Measurements from ENCODE around the gene SCNM1. TPM values are rescaled to one million over a fixed set of nuclear protein-coding genes. Genes with fewer than 3 reads are reported as not detected.

The SCNM1 gene
- total RNA-seq, 1 donor from 2014 or later = 82.4 TPM

DNA sequence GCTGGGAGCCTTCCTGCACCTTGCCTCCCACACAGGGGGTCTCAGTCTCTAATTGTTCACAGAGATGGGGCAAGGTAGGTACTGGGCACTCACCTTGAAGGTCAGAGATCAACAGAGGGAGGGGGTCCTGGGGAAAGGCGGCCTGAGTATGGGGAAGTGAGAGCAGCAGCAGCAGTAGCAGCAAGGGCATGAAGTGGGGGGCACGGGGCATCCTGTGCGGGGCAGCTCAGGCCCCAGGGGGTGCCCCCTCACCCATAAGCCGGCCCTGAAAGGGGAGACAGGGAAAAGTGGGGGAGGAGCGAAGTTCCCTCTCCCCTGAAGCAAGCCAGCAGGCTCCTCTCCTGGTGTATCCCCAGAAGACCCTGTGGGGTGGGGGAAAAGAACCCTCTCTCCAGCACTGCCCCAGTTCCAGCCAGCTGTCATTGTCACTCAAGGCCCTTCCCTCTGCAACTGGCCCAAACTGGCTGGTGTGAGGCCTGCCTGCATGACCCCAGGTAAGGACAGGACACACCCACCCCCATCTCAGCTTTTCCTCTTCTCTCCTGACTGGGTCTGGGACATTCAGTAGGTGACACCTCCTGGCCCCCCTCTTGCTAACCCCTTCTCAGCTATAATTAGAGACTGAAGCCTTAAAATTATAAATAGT lies 23.4 kb upstream of the SCNM1 start:
- peaks cover 10% of the 10 kb centered on the region for H3K4me1 Mint-ChIP-seq (ENCODE audit: low read depth)
- H3K27ac Mint-ChIP-seq = no peak overlapping the region
- peaks cover 12% of the 10 kb centered on the region for H3K27me3 Mint-ChIP-seq (ENCODE audit: low read depth)
- H3K36me3 Mint-ChIP-seq (ENCODE audit: low read depth) = no peaks in the 10 kb centered on the region
- no peak overlapping the region for H3K4me3 Mint-ChIP-seq (ENCODE audit: low read depth)
- no peaks in the 10 kb centered on the region for H3K9me3 Mint-ChIP-seq
- DNase-seq (ENCODE audit: low spot score) = no peak
- intact Hi-C loops (cut with micrococcal nuclease) = no loop called here

DNA sequence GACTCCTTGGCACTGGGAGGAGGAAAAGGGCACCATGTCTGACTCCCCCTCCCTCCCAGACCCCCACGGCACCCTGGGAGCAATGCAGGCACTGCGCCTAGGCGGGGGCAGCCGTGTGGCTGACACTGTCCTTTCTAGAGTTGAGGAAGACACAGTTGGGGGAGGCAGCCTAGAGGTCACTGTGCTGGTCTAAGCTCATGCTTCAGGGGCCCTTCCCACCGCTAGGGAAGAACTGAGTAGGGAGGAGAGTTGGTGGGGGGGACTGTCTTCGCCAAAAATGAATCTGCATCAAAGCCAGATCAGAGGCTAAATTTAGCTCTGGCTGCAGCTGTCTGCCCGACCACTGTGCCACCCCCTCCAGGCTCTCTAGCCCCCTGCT lies 22.9 kb upstream of the SCNM1 start:
- DNase-seq (ENCODE audit: low spot score) = no peak
- Mint-ChIP-seq H3K9me3 (no peaks in the 10 kb centered on the region), H3K4me3 (ENCODE audit: low read depth) (no peak overlapping the region), H3K36me3 (ENCODE audit: low read depth) (no peaks in the 10 kb centered on the region), H3K27ac (no peak overlapping the region), H3K27me3 (ENCODE audit: low read depth) (peaks cover 12% of the 10 kb centered on the region), H3K4me1 (ENCODE audit: low read depth) (peaks cover 10% of the 10 kb centered on the region)
- intact Hi-C loops (cut with micrococcal nuclease) = no loop called here

DNA sequence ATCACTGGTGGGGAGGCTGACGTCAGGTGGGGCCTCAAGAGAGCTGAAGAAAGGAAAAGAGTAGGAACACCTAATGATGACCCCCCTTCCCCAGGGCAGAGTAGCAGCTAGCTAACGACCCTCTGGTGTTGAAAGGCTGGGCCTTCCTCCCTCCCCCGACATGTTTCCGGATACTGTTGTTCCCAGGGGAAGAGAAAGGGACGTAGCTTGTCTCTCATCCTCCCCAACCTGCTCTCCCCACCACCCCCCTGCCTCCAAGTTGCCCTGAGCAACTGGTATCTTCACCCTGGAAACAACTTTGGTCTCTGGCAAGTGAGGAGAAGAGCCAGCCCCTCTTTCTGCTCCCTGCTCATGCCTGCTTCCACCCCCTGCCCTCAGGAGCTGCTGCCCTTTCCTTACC lies 22.0 kb upstream of the SCNM1 start:
- no peaks in the 10 kb centered on the region for H3K36me3 Mint-ChIP-seq (ENCODE audit: low read depth)
- intact Hi-C loops (cut with micrococcal nuclease) = no loop called here
- peaks cover 15% of the 10 kb centered on the region for H3K27me3 Mint-ChIP-seq (ENCODE audit: low read depth)
- peaks cover 10% of the 10 kb centered on the region for H3K4me1 Mint-ChIP-seq (ENCODE audit: low read depth)
- H3K9me3 Mint-ChIP-seq = no peaks in the 10 kb centered on the region
- H3K27ac Mint-ChIP-seq = no peak overlapping the region
- DNase-seq (ENCODE audit: low spot score) = no peak
- no peak overlapping the region for H3K4me3 Mint-ChIP-seq (ENCODE audit: low read depth)

DNA sequence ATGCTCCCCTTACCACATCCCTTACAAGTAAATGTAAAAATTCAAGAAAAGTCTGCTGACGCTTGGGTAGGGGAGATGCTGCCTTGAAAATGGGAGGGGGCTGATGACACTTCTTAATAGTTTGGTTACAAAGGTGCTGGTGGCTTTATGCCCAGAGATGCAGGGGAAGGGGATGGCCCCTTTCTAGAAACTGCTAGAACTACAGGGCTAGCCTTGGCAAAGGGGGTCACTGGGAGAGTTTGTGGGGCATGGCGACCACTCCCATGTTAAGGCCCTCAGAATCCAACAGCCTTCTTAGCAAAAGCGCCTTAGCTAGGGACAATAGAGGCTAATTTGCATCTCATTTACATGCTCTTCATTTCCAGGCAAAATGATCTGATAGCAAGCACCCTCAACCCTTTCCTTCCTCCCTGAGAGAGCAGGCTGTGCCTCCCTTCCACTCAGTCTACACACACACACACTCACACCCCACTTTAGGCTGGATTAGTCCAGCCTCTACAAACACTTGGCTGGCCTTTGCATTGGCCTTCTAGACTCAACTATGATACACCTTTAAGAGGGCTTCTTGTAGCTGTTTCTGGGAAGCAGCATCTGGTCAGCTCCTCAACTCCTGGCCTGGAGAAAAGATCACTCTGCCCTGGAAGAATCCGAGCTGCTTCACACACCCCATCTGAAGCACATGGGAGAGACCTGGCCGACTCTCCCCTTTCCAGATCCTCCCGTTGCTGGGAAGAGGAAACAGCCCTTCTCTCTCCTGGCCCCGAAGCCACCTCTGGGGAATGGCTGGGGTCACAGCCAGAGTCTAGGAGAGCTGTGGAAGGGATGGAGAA lies 21.3 kb upstream of the SCNM1 start:
- H3K4me3 Mint-ChIP-seq (ENCODE audit: low read depth) = no peak overlapping the region
- no peaks in the 10 kb centered on the region for H3K9me3 Mint-ChIP-seq
- H3K27me3 Mint-ChIP-seq (ENCODE audit: low read depth) = peaks cover 14% of the 10 kb centered on the region
- DNase-seq (ENCODE audit: low spot score) = no peak
- no peak overlapping the region for H3K27ac Mint-ChIP-seq
- H3K4me1 Mint-ChIP-seq (ENCODE audit: low read depth) = peaks cover 10% of the 10 kb centered on the region
- H3K36me3 Mint-ChIP-seq (ENCODE audit: low read depth) = no peaks in the 10 kb centered on the region
- intact Hi-C loops (cut with micrococcal nuclease) = no loop called here

DNA sequence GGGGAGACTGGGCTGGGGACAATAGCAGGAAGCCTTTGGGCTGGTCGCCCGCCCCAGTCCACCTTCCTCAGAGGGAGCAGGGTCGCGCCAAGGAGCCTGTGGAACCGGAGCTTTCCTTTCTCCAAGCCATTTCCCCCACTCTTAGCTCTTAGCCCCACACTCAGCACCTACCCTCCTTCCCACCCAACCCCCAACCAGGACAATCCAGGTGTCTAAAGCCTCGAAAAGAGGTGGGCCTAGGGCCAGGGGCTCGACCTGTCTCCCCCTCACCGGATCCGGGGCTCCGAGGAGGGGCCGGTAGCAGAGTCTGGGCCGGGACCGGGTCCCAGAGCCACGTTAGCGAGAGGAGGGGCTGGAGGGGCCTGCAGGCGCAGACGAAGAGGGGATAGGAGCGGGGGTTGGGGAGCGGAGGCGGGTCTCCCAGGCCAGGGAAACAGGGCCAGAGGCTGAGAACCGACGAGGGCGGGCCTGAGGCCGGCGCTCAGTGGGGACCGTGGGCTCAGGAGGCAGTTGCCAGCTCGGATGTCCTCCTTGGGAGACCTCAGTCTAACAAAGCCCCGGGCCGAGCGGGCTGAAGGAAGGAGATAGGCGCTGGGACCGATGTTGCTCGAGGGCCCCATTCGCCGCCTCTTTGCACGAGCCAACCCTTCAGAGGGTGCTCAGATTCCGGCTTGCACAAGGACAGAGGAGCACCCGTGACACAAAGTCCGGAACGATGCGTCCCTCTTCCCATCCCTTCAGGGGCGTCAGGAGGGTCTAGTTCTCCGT lies 20.5 kb upstream of the SCNM1 start:
- no peak overlapping the region for H3K27ac Mint-ChIP-seq
- DNase-seq (ENCODE audit: low spot score) = no peak
- peaks cover 10% of the 10 kb centered on the region for H3K4me1 Mint-ChIP-seq (ENCODE audit: low read depth)
- H3K9me3 Mint-ChIP-seq = no peaks in the 10 kb centered on the region
- no peaks in the 10 kb centered on the region for H3K36me3 Mint-ChIP-seq (ENCODE audit: low read depth)
- peak overlapping the region; percentile 88 for H3K4me3 Mint-ChIP-seq (ENCODE audit: low read depth)
- H3K27me3 Mint-ChIP-seq (ENCODE audit: low read depth) = peaks cover 16% of the 10 kb centered on the region
- intact Hi-C loops (cut with micrococcal nuclease) = loop anchor here (1.0 kb wide), 1 partner anchor 14 kb away; no protein-coding TSS in a partner anchor

DNA sequence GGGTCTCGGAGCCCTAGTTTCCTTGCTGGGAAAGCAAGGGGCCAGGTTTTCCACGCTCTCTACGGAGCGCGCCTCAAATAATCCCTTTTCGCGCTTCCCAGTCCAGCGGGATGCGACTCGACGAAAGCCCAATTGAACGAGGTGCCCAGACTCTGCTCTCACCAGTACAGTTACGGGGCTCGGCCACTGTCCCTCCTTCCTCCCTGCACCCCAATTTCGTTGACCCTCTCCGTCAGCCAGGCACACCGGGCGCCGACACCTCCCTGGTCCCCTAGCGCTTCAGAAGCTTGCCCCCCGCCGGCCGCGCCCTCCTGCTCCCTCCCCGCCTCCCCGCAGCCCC lies 19.9 kb upstream of the SCNM1 start:
- H3K27me3 Mint-ChIP-seq (ENCODE audit: low read depth) = peaks cover 16% of the 10 kb centered on the region
- no peak overlapping the region for H3K27ac Mint-ChIP-seq
- intact Hi-C loops (cut with micrococcal nuclease) = loop anchor here (1.0 kb wide), 1 partner anchor 15 kb away; no protein-coding TSS in a partner anchor
- peaks cover 10% of the 10 kb centered on the region for H3K4me1 Mint-ChIP-seq (ENCODE audit: low read depth)
- H3K36me3 Mint-ChIP-seq (ENCODE audit: low read depth) = no peaks in the 10 kb centered on the region
- DNase-seq (ENCODE audit: low spot score) = no peak
- peak overlapping the region; percentile 88 for H3K4me3 Mint-ChIP-seq (ENCODE audit: low read depth)
- no peaks in the 10 kb centered on the region for H3K9me3 Mint-ChIP-seq

DNA sequence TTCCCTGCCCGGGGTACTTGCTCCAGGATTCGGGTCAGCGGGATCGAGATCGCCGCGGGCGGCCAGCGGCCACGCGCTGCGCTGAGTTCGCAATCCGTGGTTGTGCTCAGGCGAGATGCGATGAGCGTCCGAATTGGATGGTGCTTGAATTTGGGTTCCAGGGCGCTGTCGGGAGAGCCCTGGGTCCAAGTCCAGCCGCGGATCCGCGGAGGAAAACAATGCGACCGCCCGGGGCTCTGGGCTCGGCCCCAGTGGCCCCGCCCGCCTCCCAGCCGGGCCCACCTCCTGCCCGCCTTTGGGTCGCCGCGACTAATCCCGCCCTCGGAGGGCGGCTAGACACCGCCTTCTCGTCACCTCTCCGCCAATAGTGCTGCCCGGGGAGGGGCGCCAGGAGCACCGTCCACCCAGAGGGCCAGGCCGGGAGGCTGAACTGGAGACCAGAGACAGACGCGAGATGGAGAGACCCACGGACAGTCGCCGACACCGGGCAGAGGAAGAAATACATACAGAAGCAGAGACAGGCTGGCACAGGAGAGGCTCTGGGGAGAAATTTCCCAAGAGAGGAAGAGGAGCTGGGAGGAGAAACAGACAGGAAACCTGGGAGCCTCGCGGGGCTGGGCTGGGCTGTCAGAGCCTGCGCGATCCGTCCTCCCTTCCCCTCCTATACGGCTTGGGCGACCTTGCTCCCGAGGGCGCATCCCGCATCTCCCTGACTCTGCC lies 19.4 kb upstream of the SCNM1 start, which contains the start of gene SEMA6C:
Gene SEMA6C, minus strand, starts transcription at position 220 of the 720 bp plus-strand sequence. CDS start 4,010 bp downstream, outside the sequence.
- Mint-ChIP-seq H3K27me3 (ENCODE audit: low read depth) (peaks cover 16% of the 10 kb centered on the region), H3K36me3 (ENCODE audit: low read depth) (no peaks in the 10 kb centered on the region), H3K4me1 (ENCODE audit: low read depth) (peaks cover 10% of the 10 kb centered on the region), H3K9me3 (no peaks in the 10 kb centered on the region), H3K4me3 (ENCODE audit: low read depth) (peak within 1 kb of the TSS; percentile 88), H3K27ac (peak within 1 kb of the TSS; percentile 28)
- intact Hi-C loops (cut with micrococcal nuclease) = loop anchor here (1.0 kb wide), 2 partner anchors 10 to 15 kb away; partner anchors contain the start of gene TNFAIP8L2
- DNase-seq (ENCODE audit: low spot score) = peak; percentile 88

DNA sequence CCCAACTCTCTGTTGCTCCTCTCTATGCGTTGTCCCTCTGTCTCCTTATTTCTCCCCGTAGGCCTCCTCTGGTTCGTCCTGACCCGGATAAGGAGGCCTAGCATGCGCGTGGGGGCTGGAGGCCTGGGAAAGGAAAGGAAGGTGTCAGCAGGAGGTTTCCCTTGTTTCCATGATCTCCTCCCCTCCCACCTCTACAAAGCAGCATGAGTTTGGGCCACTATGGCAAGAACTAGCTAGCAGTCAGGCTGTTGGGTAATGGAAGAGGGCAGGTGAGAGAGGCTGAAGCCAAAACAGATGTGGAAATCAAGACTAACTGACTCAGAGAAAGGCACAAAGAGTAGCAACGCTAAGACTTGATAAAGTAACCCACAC lies 18.8 kb upstream of the SCNM1 start:
- Mint-ChIP-seq H3K27me3 (ENCODE audit: low read depth) (peaks cover 16% of the 10 kb centered on the region), H3K36me3 (ENCODE audit: low read depth) (no peaks in the 10 kb centered on the region)
- intact Hi-C loops (cut with micrococcal nuclease) = loop anchor here (1.0 kb wide), 1 partner anchor 9 kb away; the partner anchor contains the start of gene TNFAIP8L2

DNA sequence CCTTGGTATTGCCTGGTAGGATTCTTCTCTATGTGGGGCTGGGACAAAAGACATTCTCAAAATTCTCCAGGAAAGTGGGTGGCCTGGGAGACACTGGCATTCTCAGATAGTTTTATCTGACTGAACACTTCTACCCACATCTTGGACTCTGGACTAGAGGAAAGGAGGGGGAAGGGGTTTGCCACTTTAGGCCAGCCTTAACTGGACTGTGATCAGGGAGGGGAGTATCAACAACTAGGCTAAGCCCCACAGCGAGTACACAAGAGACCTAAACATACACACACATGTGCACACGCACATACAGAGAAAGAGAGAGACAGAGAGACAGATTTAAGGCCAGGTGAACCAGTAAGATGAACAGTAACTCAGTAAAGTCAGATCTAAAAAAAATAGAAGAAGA lies 18.3 kb upstream of the SCNM1 start:
- H3K27ac Mint-ChIP-seq = no peak overlapping the region
- no peak for DNase-seq (ENCODE audit: low spot score)
- peaks cover 16% of the 10 kb centered on the region for H3K27me3 Mint-ChIP-seq (ENCODE audit: low read depth)
- H3K4me3 Mint-ChIP-seq (ENCODE audit: low read depth) = peak overlapping the region; percentile 88
- peaks cover 10% of the 10 kb centered on the region for H3K4me1 Mint-ChIP-seq (ENCODE audit: low read depth)
- no peaks in the 10 kb centered on the region for H3K36me3 Mint-ChIP-seq (ENCODE audit: low read depth)
- no peaks in the 10 kb centered on the region for H3K9me3 Mint-ChIP-seq
- intact Hi-C loops (cut with micrococcal nuclease) = loop anchor here (1.0 kb wide), 1 partner anchor 9 kb away; the partner anchor contains the start of gene TNFAIP8L2

More for the DNA sequence above, 18.8 kb upstream of the SCNM1 start:
- peaks cover 10% of the 10 kb centered on the region for H3K4me1 Mint-ChIP-seq (ENCODE audit: low read depth)
- no peak overlapping the region for H3K27ac Mint-ChIP-seq
- no peaks in the 10 kb centered on the region for H3K9me3 Mint-ChIP-seq
- H3K4me3 Mint-ChIP-seq (ENCODE audit: low read depth) = peak overlapping the region; percentile 88
- DNase-seq (ENCODE audit: low spot score) = no peak

DNA sequence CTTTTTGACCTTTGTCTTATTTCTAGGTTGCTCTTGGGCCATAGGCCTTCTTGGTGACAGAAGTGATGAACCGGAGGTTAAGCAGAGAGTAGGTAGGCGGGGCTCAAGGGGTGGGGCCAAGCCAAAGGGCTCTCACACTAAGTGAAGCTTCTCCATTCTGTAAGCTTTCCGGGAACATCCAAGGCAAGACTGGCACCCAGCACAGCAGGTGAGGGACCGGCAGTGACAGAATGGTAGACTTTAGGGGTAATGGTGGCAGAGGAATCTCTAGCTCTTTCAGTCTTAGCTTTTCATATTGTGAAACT lies 9.5 kb upstream of the SCNM1 start, which contains the start of gene TNFAIP8L2:
Gene TNFAIP8L2, plus strand, starts transcription at position 135 of the 305 bp plus-strand sequence. CDS start 2,049 bp downstream, outside the sequence.
- peaks cover 45% of the 10 kb centered on the region for H3K36me3 Mint-ChIP-seq (ENCODE audit: low read depth)
- H3K4me3 Mint-ChIP-seq (ENCODE audit: low read depth) = peak within 1 kb of the TSS; percentile 99
- peak; percentile 71 for DNase-seq (ENCODE audit: low spot score)
- H3K4me1 Mint-ChIP-seq (ENCODE audit: low read depth) = peaks cover 37% of the 10 kb centered on the region
- peak within 1 kb of the TSS; percentile 99 for H3K27ac Mint-ChIP-seq
- no peaks in the 10 kb centered on the region for H3K9me3 Mint-ChIP-seq
- H3K27me3 Mint-ChIP-seq (ENCODE audit: low read depth) = no peaks in the 10 kb centered on the region
- intact Hi-C loops (cut with micrococcal nuclease) = loop anchor here (1.0 to 10.0 kb wide), 9 partner anchors 9 to 922 kb away; partner anchors contain the start of genes ANP32E, CDC42SE1, GABPB2 and PIP5K1A

DNA sequence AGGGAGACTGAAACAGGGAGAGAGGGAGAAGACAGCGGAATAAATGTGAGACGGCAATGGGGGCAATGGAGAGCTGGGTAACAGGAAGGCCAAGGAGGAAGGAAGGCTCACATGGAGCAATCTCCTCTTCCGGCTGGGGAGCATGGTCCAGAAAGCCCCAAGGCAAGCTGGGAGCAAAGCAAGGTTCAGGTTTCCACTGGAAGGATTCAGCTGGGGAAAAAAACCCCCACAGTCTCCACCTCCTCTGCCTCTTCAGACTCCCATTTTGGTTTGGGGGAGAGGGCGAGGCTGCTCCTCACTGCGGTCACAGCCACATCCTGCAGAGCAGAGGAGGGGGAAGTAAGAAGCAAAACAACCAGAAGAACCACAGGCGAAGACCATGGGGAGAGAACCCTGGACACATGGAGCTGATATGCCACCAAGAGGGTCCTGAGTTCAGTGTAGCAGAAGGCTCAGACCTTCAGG lies 8.8 kb upstream of the SCNM1 start:
- Mint-ChIP-seq H3K4me3 (ENCODE audit: low read depth) (peak overlapping the region; percentile 99), H3K4me1 (ENCODE audit: low read depth) (peaks cover 40% of the 10 kb centered on the region), H3K9me3 (no peaks in the 10 kb centered on the region), H3K27ac (peak overlapping the region; percentile 99), H3K27me3 (ENCODE audit: low read depth) (no peaks in the 10 kb centered on the region), H3K36me3 (ENCODE audit: low read depth) (peaks cover 50% of the 10 kb centered on the region)
- DNase-seq (ENCODE audit: low spot score) = peak; percentile 71
- intact Hi-C loops (cut with micrococcal nuclease) = loop anchor here (1.0 to 10.0 kb wide), 7 partner anchors 8 to 922 kb away; partner anchors contain the start of genes ANP32E, CDC42SE1, LYSMD1 and PIP5K1A

DNA sequence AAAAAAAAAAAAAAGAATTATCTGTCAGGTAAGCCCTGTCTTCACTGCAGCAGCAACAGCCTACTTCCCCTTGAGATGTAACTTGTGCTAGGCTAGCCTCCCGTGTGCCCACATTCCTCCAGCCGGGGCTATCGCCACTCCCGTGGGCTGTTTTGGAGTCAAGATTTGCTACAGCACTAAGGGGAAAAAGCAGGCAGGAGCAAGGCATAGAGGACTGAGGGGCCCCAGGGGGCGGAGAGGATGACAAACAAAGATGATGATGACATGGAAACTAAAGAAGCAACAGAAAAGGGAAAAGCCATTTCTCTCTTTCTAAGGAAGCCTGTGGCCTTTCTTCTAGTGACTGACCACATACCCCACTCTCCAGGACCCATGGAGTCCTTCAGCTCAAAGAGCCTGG lies 7.6 kb upstream of the SCNM1 start:
- no peaks in the 10 kb centered on the region for H3K9me3 Mint-ChIP-seq
- H3K4me3 Mint-ChIP-seq (ENCODE audit: low read depth) = peak overlapping the region; percentile 99
- intact Hi-C loops (cut with micrococcal nuclease) = loop anchor here (5.0 to 10.0 kb wide), 3 partner anchors 234 to 924 kb away; partner anchors contain the start of genes ANP32E and SETDB1
- peak overlapping the region; percentile 99 for H3K27ac Mint-ChIP-seq
- H3K4me1 Mint-ChIP-seq (ENCODE audit: low read depth) = peaks cover 47% of the 10 kb centered on the region
- no peak for DNase-seq (ENCODE audit: low spot score)
- peaks cover 57% of the 10 kb centered on the region for H3K36me3 Mint-ChIP-seq (ENCODE audit: low read depth)
- no peaks in the 10 kb centered on the region for H3K27me3 Mint-ChIP-seq (ENCODE audit: low read depth)

All from activated T-helper 2 cell treated with anti-CD3 and anti-CD28 coated beads, Interferon-gamma antibody, Interleukin-2, Interleukin-4, amounts not matched to agents 10 μg/mL and 5 μg/mL and 100 μg/mL, durations not matched to agents 14 hours and 24 hours and 36 hours (primary cell).